GM19043 (cell line): ENCODE results near the gene TRAK2.
"Not testable (repeated sequence)": the region's sequence is repeated elsewhere in the genome, so short reads cannot be mapped to it uniquely, and the experiment has no call there.

ENCODE experiments used
- ATAC-seq: cut with Tn5 transposase; IDR thresholded peaks from one replicate; pipeline ENCODE4 v1.9.1; 2021; ENCODE audit warnings: low read depth; ENCODE audit not compliant: unreplicated experiment

The TRAK2 gene

GRCh38 chr2:201451292-201452057 is at the start of gene TRAK2, which contains the start of gene STRADB:
Gene TRAK2, minus strand, starts transcription at chr2:201451458. Its CDS starts 30,951 bp downstream, at chr2:201420507.
Gene STRADB, plus strand, starts transcription at chr2:201451740. Its CDS starts 3,101 bp downstream, at chr2:201454841.
- peak; percentile 93 for ATAC-seq

- ATAC-seq: no peak
These were observed 49.3 kb upstream of the TRAK2 start for GRCh38 chr2:201500534-201500933.

GRCh38 chr2:201496785-201497184 is 45.5 kb upstream of the TRAK2 start:
- no peak for ATAC-seq

GRCh38 chr2:201490291-201490690 is 39.0 kb upstream of the TRAK2 start:
- ATAC-seq: no peak

GRCh38 chr2:201484805-201485204 is 33.5 kb upstream of the TRAK2 start:
- no peak for ATAC-seq

GRCh38 chr2:201483758-201484157 is 32.5 kb upstream of the TRAK2 start:
- ATAC-seq: not testable (repeated sequence)

GRCh38 chr2:201483342-201483741 is 32.1 kb upstream of the TRAK2 start:
- ATAC-seq: no peak

- ATAC-seq: no peak
These were observed 31.3 kb upstream of the TRAK2 start for GRCh38 chr2:201482543-201482942.

- ATAC-seq: no peak
These were observed 21.2 kb upstream of the TRAK2 start for GRCh38 chr2:201472411-201472810.

GRCh38 chr2:201471732-201472393 is 20.6 kb upstream of the TRAK2 start:
- ATAC-seq: no peak

GRCh38 chr2:201470821-201471731 is 19.8 kb upstream of the TRAK2 start:
- ATAC-seq: no peak

- no peak for ATAC-seq
These were observed 16.4 kb upstream of the TRAK2 start for GRCh38 chr2:201467666-201468065.

- no peak for ATAC-seq
These were observed 14.9 kb upstream of the TRAK2 start for GRCh38 chr2:201466050-201466675.

GRCh38 chr2:201465524-201465971 is 14.3 kb upstream of the TRAK2 start:
- ATAC-seq: no peak

GRCh38 chr2:201464547-201464946 is 13.3 kb upstream of the TRAK2 start:
- no peak for ATAC-seq

- no peak for ATAC-seq
These were observed 9.3 kb upstream of the TRAK2 start for GRCh38 chr2:201460532-201460931.

GRCh38 chr2:201458381-201458780 is 7.1 kb upstream of the TRAK2 start:
- no peak for ATAC-seq

GRCh38 chr2:201452922-201453643 is 1.8 kb upstream of the TRAK2 start:
- ATAC-seq: no peak

- no peak for ATAC-seq
These were observed 1.0 kb upstream of the TRAK2 start for GRCh38 chr2:201452058-201452921.
